ENCODE results near the gene HACL1.
"Not testable (repeated sequence)": the region's sequence is repeated elsewhere in the genome, so short reads cannot be mapped to it uniquely, and the experiment has no call there.

The HACL1 gene

DNA sequence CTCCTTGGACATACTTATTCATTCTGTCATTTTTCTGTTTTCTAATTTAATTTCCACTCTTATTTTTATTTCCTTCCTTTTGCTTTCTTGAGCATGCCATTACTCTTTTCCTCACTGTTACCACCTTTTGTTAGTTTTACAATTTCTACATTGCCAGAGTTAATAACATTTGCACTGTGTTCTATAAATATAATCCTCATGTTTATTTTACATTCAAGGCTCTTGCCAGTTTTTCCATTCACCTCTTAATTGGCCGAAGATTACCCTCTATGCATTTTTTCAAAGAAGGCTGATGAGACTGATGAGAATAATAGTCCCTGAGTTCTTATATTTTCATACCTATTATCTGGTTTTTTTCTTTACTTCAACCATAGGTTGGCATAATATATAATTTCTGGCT lies 10.6 kb upstream of the HACL1 start:
- intact Hi-C loops (cut with micrococcal nuclease) = no loop called here
- H3K27me3 Mint-ChIP-seq = no peaks in the 10 kb centered on the region
- H3K36me3 Mint-ChIP-seq (ENCODE audit: low read depth) = no peaks in the 10 kb centered on the region
- H3K4me3 Mint-ChIP-seq = no peak overlapping the region
- no peaks in the 10 kb centered on the region for H3K9me3 Mint-ChIP-seq
- peaks cover 4% of the 10 kb centered on the region for H3K4me1 Mint-ChIP-seq (ENCODE audit: low read depth)
- H3K27ac Mint-ChIP-seq = no peak overlapping the region

DNA sequence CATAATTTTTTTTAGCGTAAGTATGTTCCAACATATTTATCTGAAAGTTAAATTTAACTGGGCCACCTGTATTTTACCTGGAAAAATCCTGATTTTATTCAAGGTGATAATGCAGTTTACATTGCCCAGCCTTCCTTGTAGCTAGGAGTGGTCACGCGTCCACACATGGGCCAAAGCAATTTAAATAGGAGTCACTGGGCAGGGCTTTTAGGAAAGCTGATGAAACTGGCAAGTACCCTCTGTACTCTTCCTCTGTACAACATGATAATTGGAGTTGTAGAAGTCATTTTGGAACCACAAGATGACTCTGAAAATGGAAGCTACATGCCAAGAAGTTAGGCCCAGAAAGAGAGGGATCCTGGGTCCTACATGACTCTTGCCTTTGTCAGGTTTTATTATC lies 9.6 kb upstream of the HACL1 start:
- intact Hi-C loops (cut with micrococcal nuclease) = no loop called here
- no peaks in the 10 kb centered on the region for H3K9me3 Mint-ChIP-seq
- H3K27ac Mint-ChIP-seq = no peak overlapping the region
- no peak overlapping the region for H3K4me3 Mint-ChIP-seq
- H3K27me3 Mint-ChIP-seq = no peaks in the 10 kb centered on the region
- no peaks in the 10 kb centered on the region for H3K36me3 Mint-ChIP-seq (ENCODE audit: low read depth)
- H3K4me1 Mint-ChIP-seq (ENCODE audit: low read depth) = peaks cover 4% of the 10 kb centered on the region

DNA sequence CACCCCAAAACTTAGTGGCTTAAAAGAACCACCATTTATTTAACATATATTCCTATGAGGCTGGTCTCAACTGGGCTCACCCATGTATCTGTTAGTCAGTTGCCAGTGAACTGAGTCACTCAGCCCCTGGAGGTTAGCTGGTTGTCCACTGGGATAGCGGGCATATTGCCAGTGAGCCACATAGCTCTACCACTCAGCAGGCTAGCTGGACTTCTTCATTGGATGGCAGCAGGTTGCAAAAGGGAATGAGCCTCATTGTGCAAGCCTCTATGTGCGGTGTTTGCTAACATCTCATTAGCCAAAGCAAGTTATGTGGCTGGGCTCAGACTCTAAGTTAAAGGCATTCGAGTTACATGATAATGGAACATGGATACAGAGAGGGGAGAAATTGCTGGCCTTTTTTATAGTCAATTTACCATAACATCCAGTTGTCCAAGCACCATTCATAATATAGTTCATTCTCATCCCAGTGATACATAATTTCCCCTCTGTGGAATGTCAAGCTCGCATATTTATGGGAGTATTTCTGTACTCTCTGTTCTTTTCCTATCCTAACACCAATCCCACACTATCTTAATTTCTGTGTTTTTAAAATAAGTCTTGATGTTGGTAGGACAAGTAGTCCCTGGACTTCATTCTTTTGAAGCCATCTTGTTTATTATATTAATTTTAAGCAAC lies 8.9 kb upstream of the HACL1 start:
- intact Hi-C loops (cut with micrococcal nuclease) = no loop called here
- Mint-ChIP-seq H3K4me3 (no peak overlapping the region), H3K4me1 (ENCODE audit: low read depth) (peaks cover 4% of the 10 kb centered on the region)

DNA sequence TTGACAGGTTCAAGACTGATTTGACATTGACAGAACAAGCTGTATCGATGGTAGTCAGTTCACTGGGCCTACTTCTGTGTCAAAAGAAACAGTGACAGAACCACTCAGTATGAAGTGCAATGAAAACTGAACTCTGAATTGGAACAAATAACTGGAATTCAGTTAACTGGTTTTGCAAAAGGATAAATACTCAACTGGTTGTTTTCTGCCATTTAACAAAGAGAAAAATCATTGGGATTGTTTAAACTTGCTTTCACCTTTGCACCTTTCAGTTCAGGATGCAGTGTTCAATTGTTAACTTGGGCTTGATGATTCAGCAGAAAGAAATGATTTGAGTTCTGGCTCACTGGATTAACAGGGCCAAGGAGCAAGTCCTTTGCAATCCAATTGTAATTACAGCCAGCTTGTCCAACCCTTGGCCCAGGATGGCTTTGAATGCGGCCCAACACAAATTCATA lies 5.1 kb upstream of the HACL1 start:
- Mint-ChIP-seq H3K4me1 (ENCODE audit: low read depth) (peaks cover 11% of the 10 kb centered on the region), H3K27me3 (no peaks in the 10 kb centered on the region), H3K27ac (no peak overlapping the region), H3K4me3 (no peak overlapping the region), H3K36me3 (ENCODE audit: low read depth) (peaks cover 5% of the 10 kb centered on the region), H3K9me3 (no peaks in the 10 kb centered on the region)
- intact Hi-C loops (cut with micrococcal nuclease) = no loop called here

More for the DNA sequence above, 8.9 kb upstream of the HACL1 start:
- Mint-ChIP-seq H3K9me3 (no peaks in the 10 kb centered on the region), H3K27ac (no peak overlapping the region), H3K36me3 (ENCODE audit: low read depth) (no peaks in the 10 kb centered on the region), H3K27me3 (no peaks in the 10 kb centered on the region)

DNA sequence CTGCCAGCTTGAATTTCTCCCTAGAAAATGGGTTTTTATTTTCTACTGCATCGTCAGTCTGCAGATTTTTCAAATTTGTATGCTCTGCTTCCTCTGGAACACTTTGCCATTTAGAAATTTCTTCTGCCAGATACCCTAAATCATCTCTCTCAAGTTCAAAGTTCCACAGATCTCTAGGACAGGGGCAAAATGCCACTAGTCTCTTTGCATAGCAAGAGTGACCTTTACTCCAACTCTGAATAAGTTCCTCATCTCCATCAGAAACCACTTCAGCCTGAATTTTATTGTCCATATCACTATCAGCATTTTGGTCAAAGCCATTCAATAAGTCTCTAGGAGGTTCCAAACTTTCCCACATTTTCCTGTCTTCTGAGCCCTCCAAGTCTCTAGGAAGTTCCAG lies 3.2 kb upstream of the HACL1 start:
- not testable (repeated sequence) for H3K9me3 Mint-ChIP-seq, H3K27ac Mint-ChIP-seq, H3K27me3 Mint-ChIP-seq, H3K4me3 Mint-ChIP-seq
- intact Hi-C loops (cut with micrococcal nuclease) = loop anchor here (5.0 kb wide), 2 partner anchors 908 to 952 kb away; partner anchors contain the start of genes CCDC174 and RFTN1
- peaks cover 20% of the 10 kb centered on the region for H3K36me3 Mint-ChIP-seq (ENCODE audit: low read depth)
- peaks cover 30% of the 10 kb centered on the region for H3K4me1 Mint-ChIP-seq (ENCODE audit: low read depth)

DNA sequence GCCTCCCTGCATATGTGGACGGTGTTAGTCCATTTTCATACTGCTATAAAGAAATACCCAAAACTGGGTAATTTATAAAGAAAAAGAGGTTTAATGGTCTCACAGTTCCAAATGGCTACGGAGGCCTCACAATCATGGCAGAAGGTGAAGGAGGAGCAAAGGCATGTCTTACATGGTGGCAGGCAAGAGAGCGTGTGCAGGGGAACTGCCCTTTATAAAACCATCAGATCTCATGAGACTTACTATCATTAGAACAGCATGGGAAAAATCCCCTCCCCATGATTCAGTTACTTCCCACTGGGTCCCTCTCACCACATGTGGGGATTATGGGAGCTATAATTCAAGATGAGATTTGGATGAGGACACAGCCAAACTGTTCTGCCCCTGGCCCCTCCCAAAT lies 1.4 kb upstream of the HACL1 start:
- H3K4me3 Mint-ChIP-seq = peak overlapping the region; percentile 96
- H3K9me3 Mint-ChIP-seq, H3K27me3 Mint-ChIP-seq: not testable (repeated sequence)
- peaks cover 40% of the 10 kb centered on the region for H3K4me1 Mint-ChIP-seq (ENCODE audit: low read depth)
- H3K27ac Mint-ChIP-seq = peak overlapping the region; percentile 94
- H3K36me3 Mint-ChIP-seq (ENCODE audit: low read depth) = peaks cover 38% of the 10 kb centered on the region
- intact Hi-C loops (cut with micrococcal nuclease) = loop anchor here (5.0 kb wide), 2 partner anchors 909 to 951 kb away; partner anchors contain the start of genes CCDC174 and RFTN1

DNA sequence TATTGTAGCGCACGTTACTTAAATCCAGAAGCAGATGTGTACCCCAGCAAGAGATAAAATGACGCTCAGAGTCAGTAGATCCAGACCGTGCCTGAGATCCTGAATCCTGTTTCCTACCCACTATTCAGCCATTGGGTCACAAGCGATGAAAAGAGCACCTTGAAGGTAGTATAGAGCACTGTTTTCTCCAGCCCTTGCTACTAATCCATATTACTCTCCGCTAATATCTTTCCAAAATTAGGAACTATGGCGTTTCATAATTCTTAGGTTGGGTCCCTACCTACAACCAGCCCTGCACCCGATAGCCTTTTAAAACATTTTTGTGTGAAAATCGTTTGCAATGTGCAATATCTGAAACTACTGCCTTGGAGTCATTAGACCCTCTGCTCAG lies 772 bp upstream of the HACL1 start:
- H3K27ac Mint-ChIP-seq = peak overlapping the region; percentile 94
- peaks cover 40% of the 10 kb centered on the region for H3K4me1 Mint-ChIP-seq (ENCODE audit: low read depth)
- H3K4me3 Mint-ChIP-seq = peak overlapping the region; percentile 96
- intact Hi-C loops (cut with micrococcal nuclease) = loop anchor here (5.0 kb wide), 2 partner anchors 910 to 950 kb away; partner anchors contain the start of genes CCDC174 and RFTN1
- no peaks in the 10 kb centered on the region for H3K27me3 Mint-ChIP-seq
- H3K9me3 Mint-ChIP-seq = no peaks in the 10 kb centered on the region
- H3K36me3 Mint-ChIP-seq (ENCODE audit: low read depth) = peaks cover 45% of the 10 kb centered on the region

DNA sequence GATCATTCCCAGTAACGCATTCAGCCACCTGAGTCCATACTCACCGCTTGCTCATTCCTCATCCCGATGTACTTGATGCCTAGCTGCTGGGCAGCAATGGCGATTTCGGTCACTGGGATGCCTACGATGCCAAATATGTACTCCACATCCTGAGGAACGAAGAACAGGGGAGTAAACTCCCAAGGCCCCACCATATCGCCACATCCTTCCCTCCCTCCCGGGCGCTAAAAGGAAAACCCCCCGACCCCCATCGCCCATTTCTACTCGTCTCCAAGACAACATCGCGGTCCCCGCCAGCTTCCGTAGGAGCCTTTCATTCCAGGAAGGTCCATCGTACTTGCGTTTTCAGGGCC lies 347 bp downstream of the HACL1 start:
- Mint-ChIP-seq H3K27ac (peak overlapping the region; percentile 94), H3K27me3 (no peaks in the 10 kb centered on the region), H3K9me3 (no peaks in the 10 kb centered on the region), H3K4me1 (ENCODE audit: low read depth) (peaks cover 40% of the 10 kb centered on the region), H3K4me3 (peak overlapping the region; percentile 96), H3K36me3 (ENCODE audit: low read depth) (peaks cover 51% of the 10 kb centered on the region)
- intact Hi-C loops (cut with micrococcal nuclease) = loop anchor here (2.0 to 5.0 kb wide), 3 partner anchors 174 to 949 kb away; partner anchors contain the start of genes CCDC174, EAF1, METTL6 and RFTN1

DNA sequence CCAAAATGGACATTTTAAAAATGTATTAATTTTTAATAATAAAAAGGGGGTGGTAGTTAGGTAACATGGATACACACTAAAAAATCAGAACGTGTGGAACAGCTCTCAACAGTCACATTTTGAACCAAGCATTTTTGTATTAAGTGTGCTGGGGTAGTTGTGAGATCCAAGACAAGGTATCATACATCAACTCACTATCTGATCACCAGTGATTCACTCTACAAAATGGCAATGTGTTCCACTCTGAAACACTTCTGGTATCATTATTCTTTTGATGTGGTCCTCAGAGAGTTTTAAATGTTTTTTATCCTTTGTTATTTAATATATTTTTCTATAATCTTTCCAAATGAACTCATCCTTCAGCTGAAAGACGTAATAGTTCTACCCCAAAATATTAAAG lies 5.4 kb downstream of the HACL1 start:
- Mint-ChIP-seq H3K4me3 (no peak overlapping the region), H3K36me3 (ENCODE audit: low read depth) (peaks cover 55% of the 10 kb centered on the region), H3K27ac (no peak overlapping the region), H3K27me3 (no peaks in the 10 kb centered on the region), H3K4me1 (ENCODE audit: low read depth) (peaks cover 24% of the 10 kb centered on the region), H3K9me3 (no peaks in the 10 kb centered on the region)
- intact Hi-C loops (cut with micrococcal nuclease) = no loop called here

DNA sequence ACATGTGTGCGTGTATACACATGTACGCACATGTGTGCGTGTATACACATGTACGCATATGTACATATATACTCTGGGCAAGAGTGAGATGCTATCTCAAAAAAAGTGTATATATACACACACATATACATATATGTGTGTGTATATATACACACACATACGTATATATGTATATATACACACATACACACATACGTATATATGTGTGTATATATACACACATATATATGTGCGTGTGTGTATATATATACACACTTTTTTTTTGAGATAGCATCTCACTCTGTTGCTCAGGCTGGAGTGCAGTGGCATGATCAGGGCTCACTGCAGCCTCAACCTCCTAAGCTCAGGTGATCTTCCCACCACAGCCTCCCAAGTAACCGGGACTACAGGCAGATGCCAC lies 8.4 kb downstream of the HACL1 start:
- H3K27me3 Mint-ChIP-seq = no peaks in the 10 kb centered on the region
- no peaks in the 10 kb centered on the region for H3K4me1 Mint-ChIP-seq (ENCODE audit: low read depth)
- H3K36me3 Mint-ChIP-seq (ENCODE audit: low read depth) = peaks cover 50% of the 10 kb centered on the region
- intact Hi-C loops (cut with micrococcal nuclease) = no loop called here
- no peak overlapping the region for H3K4me3 Mint-ChIP-seq
- no peaks in the 10 kb centered on the region for H3K9me3 Mint-ChIP-seq
- no peak overlapping the region for H3K27ac Mint-ChIP-seq

DNA sequence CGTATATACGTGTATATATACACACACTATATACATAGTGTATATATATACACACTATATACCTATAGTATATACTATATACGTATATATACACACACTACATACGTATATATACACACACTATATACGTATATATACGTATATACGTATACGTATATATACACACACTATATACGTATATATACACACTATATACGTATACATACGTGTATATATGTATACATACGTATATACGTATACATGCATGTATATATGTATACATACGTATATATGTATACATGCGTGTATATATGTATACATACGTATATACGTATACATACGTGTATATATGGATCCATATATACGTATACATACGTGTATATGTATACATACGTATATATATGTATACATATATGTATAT lies 9.4 kb downstream of the HACL1 start:
- intact Hi-C loops (cut with micrococcal nuclease) = no loop called here
- Mint-ChIP-seq H3K9me3 (no peaks in the 10 kb centered on the region), H3K4me3 (no peak overlapping the region), H3K27me3 (no peaks in the 10 kb centered on the region), H3K4me1 (ENCODE audit: low read depth) (no peaks in the 10 kb centered on the region), H3K36me3 (ENCODE audit: low read depth) (peaks cover 40% of the 10 kb centered on the region), H3K27ac (no peak overlapping the region)

DNA sequence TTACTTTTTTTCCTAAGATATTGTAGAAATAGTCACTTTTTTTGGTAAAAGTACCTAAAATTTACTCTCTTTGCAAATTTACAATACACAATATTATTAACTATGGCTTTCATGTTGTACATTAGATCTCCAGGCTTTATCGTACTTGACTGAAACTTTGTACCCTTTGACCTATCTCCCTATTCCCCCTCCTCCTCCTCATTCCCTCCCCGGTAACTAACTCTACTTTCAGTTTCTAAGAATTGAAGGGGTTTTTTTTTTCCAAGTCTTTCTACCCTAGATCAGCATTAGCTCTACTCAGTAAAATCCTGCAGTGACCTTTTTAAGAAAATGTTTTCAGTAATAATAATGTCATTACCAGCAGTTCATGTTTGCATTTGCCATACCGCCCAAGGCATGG lies 10.1 kb downstream of the HACL1 start:
- Mint-ChIP-seq H3K4me3 (no peak overlapping the region), H3K36me3 (ENCODE audit: low read depth) (peaks cover 43% of the 10 kb centered on the region), H3K27me3 (no peaks in the 10 kb centered on the region), H3K9me3 (no peaks in the 10 kb centered on the region), H3K27ac (no peak overlapping the region), H3K4me1 (ENCODE audit: low read depth) (no peaks in the 10 kb centered on the region)
- intact Hi-C loops (cut with micrococcal nuclease) = no loop called here

DNA sequence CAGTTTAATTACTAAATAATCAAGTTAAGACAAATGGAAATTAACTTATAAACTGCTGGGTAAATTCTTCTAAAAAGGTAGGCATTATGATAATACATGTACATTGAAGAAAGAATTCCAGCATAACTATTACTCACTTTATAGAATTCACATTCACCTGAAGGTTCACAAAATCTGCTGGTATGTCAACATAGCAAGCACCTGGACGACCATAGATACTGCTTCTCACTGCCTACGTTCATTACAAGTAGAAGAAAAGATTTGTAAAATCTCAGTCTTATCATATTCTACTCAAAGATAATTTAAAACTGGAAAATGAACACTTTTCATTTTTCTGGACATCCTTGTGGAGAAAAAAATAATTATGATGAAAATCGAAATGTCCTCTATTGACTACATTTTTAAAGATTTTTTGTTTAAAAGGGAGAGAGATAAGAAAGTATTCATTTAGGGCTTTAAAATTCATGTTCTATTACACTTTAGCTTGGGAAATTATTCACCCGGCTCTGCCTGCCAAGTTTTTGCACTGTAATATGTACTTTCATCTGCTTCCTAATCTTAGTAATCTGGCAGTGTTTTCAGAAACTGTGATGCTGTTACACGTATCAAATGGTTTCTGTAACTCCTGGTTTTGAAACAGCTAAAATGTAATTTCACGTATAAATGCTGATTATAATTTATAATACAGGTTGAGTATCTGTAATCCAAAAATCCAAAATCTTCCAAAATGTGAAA lies 16.1 kb downstream of the HACL1 start:
- intact Hi-C loops (cut with micrococcal nuclease) = no loop called here
- no peaks in the 10 kb centered on the region for H3K27me3 Mint-ChIP-seq

DNA sequence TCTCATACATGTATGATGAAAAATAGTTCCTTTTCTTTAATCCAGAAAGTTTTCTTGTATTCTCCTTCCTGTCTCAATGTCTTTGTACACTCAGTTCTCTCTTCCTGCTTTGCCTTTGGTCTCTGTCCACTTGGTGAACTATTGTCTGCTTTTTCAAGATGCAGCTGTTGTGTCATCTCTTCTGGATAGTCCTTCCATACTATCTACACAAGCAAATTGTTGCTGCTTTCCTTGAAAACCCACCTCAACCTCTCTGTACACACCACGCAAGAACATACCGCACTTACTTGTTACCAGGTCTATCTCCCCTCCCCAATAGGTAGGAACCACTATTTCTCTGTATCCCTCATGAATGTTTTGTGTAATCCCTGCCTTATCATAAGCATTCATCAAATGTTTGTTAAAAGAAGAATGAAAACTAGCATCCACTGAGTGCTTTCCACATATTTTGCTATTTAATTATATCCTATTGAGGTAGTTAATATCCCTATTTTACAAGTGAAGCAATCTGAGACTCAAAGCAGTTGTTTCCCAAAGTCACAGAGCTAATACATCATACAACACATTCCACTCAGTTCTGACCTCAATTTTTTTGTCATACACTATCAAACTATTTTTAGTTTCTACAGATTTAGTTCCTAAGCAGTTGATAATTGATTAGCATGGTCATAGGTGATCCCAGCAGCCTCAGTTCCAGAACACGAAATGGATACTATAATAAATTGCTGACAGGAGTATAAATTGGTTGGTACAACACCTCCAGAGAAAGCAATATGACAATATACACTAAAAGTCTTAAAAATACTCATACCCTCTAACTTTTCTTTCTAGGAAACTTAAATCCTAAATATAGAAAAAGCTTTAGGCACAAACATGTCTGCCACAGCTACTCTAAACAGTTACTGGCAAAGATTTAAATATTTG lies 19.6 kb downstream of the HACL1 start:
- no peaks in the 10 kb centered on the region for H3K9me3 Mint-ChIP-seq
- no peaks in the 10 kb centered on the region for H3K27me3 Mint-ChIP-seq
- H3K27ac Mint-ChIP-seq = no peak overlapping the region
- peaks cover 71% of the 10 kb centered on the region for H3K36me3 Mint-ChIP-seq (ENCODE audit: low read depth)
- H3K4me1 Mint-ChIP-seq (ENCODE audit: low read depth) = peaks cover 25% of the 10 kb centered on the region
- no peak overlapping the region for H3K4me3 Mint-ChIP-seq
- intact Hi-C loops (cut with micrococcal nuclease) = no loop called here

More for the DNA sequence above, 16.1 kb downstream of the HACL1 start:
- Mint-ChIP-seq H3K36me3 (ENCODE audit: low read depth) (peaks cover 70% of the 10 kb centered on the region), H3K9me3 (no peaks in the 10 kb centered on the region), H3K4me1 (ENCODE audit: low read depth) (peaks cover 6% of the 10 kb centered on the region), H3K4me3 (no peak overlapping the region), H3K27ac (no peak overlapping the region)

Data from dendritic cell treated with granulocyte-macrophage colony-stimulating factor and Interleukin-4, amounts not matched to agents 40 ng/mL and 50 ng/mL, for 4 days (primary cell).